AG08395 (cell line): ENCODE data around the gene SUPT6H.

Experiments used
- DNase-seq: peaks from one replicate; pipeline ENCODE4 v3.0.0; 2012; ENCODE audit warnings: mixed read lengths, low spot score

The SUPT6H gene

GRCh38 chr17:28750178-28751047, 88.4 kb downstream of the SUPT6H start:
- peak; percentile 85 for DNase-seq

DNA sequence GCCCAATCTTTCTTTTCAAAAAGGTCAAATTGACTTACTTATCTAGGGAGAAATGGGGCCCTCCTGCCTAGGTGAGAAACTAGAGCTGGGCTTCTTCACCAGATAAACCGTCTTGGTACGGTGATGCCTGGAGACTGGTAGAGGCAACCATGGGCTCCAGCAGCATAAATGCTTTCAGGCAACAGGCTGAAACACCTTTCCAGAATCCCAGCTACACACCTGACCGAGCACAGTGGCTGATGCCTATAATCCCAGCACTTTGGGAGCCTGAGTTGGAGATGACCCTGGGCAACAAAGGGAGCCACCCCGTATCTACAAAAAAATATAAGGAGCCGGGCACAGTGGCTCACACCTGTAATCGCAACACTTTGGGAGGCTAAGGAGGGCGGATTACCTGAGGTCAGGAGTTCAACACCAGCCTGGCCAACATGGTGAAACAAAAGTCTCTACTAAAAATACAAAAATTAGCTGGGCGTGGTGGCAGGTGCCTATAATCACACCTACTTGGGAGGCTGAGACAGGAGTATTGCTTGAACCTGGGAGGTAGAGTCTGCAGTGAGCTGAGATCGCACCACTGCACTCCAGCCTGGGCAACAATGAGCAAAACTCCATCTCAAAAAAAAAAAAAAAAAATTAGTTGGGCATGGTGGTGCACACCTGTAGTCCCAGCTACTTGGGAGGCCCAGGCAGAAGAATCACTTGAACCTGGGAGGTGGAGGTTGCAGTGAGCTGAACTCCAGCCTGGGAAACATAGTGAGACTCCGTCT, 89.8 kb downstream of the SUPT6H start:
- DNase-seq = no peak
